GM12865 (cell line): ENCODE data around the gene ZBTB8OS.

Experiments
- DNase-seq: peaks from one replicate; pipeline ENCODE4 v3.0.0; 2010; ENCODE audit warnings: low read depth
- H3K4me3 ChIP-seq: 2 replicates; pipeline ENCODE4 v1.5.1; 2011; ENCODE audit warnings: mild to moderate bottlenecking, low read depth, low read length, control low read depth
- TF ChIP-seq, protein P1 (sequence below): IDR thresholded peaks from 2 replicates; pipeline ENCODE4 v1.5.1; 2011; ENCODE audit warnings: low read length, control low read depth, low read depth, inconsistent platforms; ENCODE audit not compliant: insufficient read depth; ENCODE audit errors: missing control alignments

The ZBTB8OS gene

DNA sequence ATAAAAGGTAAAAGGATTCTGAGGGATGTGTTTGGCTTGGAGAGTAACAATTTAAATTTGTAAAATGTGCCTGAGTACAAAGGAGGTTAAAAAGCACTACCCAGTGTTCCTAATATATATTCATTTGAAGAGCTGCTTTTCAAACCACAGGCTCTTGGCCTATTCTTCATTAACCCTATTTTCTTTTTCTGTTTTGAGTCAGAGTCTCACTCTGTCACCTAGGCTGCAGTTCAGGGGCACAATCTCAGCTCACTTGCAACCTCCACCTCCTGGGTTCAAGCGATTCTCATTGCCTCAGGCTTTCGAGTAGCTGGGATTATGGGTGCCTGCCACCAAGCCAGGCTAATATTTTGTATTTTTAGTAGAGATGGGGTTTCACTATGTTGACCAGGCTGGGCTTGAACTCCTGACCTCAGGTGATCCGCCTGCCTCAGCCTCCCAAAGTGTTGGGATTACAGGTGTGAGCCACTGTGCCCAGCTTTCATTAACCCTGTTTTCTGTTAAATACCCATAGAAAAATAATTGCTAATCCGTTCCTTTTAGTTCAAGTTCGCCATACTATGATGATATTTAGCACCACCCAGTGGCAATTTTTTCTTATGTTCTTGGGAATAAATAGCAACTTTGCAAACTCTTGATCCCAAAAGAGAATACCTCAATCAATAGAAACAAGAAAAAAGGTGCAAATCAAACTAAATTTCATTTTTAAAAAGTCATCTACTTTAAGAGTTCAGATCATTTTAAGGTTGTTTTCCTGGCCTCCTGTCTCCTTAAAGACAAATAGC lies 30.5 kb downstream of the ZBTB8OS start:
- DNase-seq: peak; percentile 86
- H3K4me3 ChIP-seq: no peak overlapping the region
- TF ChIP-seq, protein P1, sequence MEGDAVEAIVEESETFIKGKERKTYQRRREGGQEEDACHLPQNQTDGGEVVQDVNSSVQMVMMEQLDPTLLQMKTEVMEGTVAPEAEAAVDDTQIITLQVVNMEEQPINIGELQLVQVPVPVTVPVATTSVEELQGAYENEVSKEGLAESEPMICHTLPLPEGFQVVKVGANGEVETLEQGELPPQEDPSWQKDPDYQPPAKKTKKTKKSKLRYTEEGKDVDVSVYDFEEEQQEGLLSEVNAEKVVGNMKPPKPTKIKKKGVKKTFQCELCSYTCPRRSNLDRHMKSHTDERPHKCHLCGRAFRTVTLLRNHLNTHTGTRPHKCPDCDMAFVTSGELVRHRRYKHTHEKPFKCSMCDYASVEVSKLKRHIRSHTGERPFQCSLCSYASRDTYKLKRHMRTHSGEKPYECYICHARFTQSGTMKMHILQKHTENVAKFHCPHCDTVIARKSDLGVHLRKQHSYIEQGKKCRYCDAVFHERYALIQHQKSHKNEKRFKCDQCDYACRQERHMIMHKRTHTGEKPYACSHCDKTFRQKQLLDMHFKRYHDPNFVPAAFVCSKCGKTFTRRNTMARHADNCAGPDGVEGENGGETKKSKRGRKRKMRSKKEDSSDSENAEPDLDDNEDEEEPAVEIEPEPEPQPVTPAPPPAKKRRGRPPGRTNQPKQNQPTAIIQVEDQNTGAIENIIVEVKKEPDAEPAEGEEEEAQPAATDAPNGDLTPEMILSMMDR: no peak

DNA sequence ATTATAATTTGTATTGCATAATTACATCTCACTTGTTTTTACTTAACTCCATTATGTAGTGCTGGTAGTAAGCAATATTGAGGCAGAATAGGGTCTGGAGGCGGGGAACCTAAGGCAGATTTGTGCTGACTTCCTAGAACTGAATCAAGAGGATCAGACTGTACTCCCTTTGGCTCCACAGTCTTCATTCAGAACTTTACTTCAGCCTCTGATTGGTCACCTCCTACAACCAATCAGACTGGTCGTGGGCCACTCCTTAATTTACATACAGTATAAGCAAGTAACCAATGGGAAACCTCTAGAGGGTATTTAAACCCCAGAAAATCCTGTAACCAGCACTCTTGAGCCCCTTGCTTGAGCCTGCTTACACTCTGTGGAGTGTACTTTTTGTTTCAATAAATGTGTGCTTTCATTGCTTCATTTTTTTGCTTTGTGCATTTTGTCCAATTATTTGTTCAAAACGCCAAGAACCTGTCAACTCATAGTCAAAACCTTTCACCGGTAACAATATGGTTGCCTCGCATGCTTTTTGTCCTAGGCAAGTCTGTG lies 31.6 kb downstream of the ZBTB8OS start:
- H3K4me3 ChIP-seq: no peak overlapping the region
- no peak for DNase-seq
- TF ChIP-seq, protein P1: no peak

DNA sequence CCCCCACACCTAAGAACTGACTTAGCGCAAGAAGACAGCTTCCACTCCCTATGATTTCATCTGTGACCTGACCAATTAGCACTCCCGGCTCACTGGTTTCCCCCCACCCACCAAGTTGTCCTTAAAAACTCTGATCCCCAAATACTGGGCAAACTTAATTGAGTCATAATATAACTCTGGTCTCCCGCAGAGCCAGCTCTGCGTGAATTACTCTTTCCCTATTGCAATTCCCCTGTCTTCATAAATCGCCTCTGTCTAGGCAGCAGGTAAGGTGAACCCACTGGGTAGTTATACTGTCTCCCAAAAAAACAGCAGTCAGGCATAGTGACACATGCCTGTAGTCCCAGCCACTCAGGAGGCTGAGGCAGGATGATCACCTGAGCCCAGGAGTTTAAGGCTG lies 36.9 kb downstream of the ZBTB8OS start:
- no peak overlapping the region for H3K4me3 ChIP-seq
- TF ChIP-seq, protein P1: no peak
- DNase-seq: no peak

DNA sequence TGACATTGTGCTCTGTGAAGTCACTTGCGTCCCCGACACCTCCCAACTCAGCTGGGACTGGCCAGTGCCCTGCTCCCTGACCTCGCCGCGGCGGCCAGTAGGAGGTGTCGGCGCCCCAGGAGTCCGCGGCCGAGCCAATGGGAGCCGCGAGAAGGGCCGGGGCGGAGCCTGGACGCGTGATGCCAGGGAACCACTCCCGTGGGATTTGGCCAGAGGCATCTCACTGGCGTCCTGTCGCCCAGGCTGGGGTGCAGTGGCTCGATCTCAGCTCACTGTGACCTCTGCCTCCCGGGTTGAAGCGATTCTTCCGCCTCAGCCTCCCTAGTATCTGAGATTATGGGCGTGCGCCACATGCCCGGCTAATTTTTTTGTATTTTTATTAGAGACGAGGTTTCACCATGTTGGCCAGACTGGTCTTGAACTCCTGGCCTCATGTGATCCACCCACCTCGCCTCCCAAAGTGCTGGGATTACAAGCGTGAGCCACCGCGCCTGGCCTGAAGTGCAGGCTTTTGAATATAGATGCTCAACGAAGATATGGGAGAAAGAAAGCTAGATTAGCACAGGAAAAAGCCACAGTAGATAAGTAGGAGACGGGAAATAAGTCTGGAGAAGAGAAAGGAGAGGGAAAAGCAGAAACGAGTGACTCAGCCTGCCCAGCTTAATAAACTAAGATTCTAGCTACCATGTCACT lies 38.0 kb downstream of the ZBTB8OS start:
- peak; percentile 75 for DNase-seq
- H3K4me3 ChIP-seq: peak overlapping the region; percentile 31
- TF ChIP-seq, protein P1: peak; percentile 12

DNA sequence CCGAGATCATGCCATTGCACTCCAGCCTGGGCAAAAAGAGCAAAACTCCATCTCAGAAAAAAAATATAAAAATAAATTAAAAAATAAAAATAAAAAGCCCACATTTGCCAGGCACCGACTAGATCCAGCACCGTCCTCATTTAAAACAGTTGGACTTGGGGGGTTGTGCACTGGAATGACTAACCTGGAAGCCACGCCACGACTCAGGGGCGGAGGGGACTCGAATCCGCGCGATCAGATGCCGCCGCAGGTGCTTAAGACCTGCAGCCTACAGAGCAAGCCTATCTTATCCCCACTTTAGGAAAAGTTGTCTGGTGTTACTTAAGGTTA lies 38.5 kb downstream of the ZBTB8OS start:
- DNase-seq: no peak
- H3K4me3 ChIP-seq: peak overlapping the region; percentile 31; the same call in 1 of the 2 replicates
- TF ChIP-seq, protein P1: no peak

DNA sequence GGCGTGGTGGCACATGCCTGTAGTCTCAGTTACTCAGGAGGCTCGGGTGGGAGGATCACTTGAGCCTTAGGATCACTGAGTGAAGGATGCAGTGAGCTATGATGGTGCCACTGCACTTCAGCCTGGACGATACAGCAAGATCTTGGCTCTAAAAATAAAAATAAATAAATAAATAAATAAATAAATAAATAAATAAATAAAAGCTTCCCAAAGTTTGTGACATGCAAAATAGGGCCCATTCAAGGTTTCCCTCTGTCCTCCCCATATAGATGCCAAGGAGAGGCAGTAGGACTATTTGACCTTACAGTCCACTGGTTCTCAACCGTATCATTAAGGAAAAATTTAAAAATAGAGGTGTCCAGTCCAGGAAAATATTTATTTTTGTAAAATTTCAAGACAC lies 41.2 kb downstream of the ZBTB8OS start:
- no peak for DNase-seq
- no peak overlapping the region for H3K4me3 ChIP-seq
- TF ChIP-seq, protein P1: no peak
